Retinal pigment epithelial cell (primary cell): ENCODE measurements around the gene KIF26B.
"Not testable (repeated sequence)": the region's sequence is repeated elsewhere in the genome, so short reads cannot be mapped to it uniquely, and the experiment has no call there.

Experiments used
- DNase-seq: peaks from one replicate; pipeline ENCODE4 v3.0.0-alpha.2; 2010; ENCODE audit warnings: low read depth
- H3K4me3 ChIP-seq: 2 replicates; pipeline ENCODE4 v1.5.1; 2011; ENCODE audit warnings: mild to moderate bottlenecking, low read length, control low read depth, moderate library complexity
- CTCF ChIP-seq: conservative IDR thresholded peaks from 2 replicates; pipeline ENCODE4 v1.5.1; 2011; ENCODE audit warnings: low read depth, low read length, control low read depth, inconsistent platforms

The KIF26B gene

GRCh38 chr1:245671349-245671748 is 516.6 kb downstream of the KIF26B start:
- TF ChIP-seq CTCF: no peak
- DNase-seq: no peak
- no peak overlapping the region for H3K4me3 ChIP-seq

- no peak overlapping the region for H3K4me3 ChIP-seq
- no peak for DNase-seq
- no peak for TF ChIP-seq CTCF
Measured at GRCh38 chr1:245671966-245672767, 517.4 kb downstream of the KIF26B start.

GRCh38 chr1:245672836-245673656 is 518.3 kb downstream of the KIF26B start:
- H3K4me3 ChIP-seq, DNase-seq: not testable (repeated sequence)

- no peak overlapping the region for H3K4me3 ChIP-seq
- no peak for DNase-seq
- TF ChIP-seq CTCF: no peak
Measured at GRCh38 chr1:245673881-245674414, 519.2 kb downstream of the KIF26B start.

GRCh38 chr1:245677461-245678240 is 522.9 kb downstream of the KIF26B start:
- DNase-seq: no peak
- no peak for TF ChIP-seq CTCF
- no peak overlapping the region for H3K4me3 ChIP-seq

- no peak for DNase-seq
- H3K4me3 ChIP-seq: no peak overlapping the region
- TF ChIP-seq CTCF: no peak
Measured at GRCh38 chr1:245678860-245679411, 524.2 kb downstream of the KIF26B start.
